ENCODE measurements around the gene KANSL1.
"Not testable (repeated sequence)": the region's sequence is repeated elsewhere in the genome, so short reads cannot be mapped to it uniquely, and the experiment has no call there.

Gene KANSL1

GRCh38 chr17:46193151-46193625 is at the start of gene KANSL1:
Gene KANSL1, minus strand, starts transcription at chr17:46193429. Its CDS starts 21,286 bp downstream, at chr17:46172143.
- DNase-seq (ENCODE audit: low read depth in 3 of 3): peak; percentile 81 to 83 (median 82)

DNA sequence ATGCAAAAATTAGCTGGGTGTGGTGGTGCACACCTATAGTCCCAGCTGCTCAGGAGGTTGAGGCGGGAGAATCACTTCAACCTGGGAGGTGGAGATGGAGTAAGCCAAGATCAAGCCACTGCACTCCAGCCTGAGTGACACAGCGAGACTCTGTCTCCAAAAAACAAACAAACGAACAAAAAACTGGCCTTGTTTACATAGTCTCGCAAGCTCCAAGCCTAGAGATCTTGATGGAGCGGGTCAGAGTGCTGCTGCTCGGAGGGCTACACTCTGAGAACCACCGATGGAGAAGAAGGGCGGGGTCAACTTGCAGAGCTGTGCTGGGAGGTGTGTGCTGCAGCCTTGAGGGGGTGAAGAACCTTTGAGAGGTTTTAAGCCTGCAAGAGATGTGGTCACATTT is 38.1 kb upstream of the KANSL1 start:
- DNase-seq (ENCODE audit: low read depth in 3 of 3): not testable (repeated sequence)

GRCh38 chr17:46225274-46225794 is 32.1 kb upstream of the KANSL1 start:
- peak; percentile 87 to 96 (median 88) for DNase-seq (ENCODE audit: low read depth in 3 of 3)

- not testable (repeated sequence) for DNase-seq (ENCODE audit: low read depth in 3 of 3)
Observed at GRCh38 chr17:46224864-46225263, 31.6 kb upstream of the KANSL1 start.

DNA sequence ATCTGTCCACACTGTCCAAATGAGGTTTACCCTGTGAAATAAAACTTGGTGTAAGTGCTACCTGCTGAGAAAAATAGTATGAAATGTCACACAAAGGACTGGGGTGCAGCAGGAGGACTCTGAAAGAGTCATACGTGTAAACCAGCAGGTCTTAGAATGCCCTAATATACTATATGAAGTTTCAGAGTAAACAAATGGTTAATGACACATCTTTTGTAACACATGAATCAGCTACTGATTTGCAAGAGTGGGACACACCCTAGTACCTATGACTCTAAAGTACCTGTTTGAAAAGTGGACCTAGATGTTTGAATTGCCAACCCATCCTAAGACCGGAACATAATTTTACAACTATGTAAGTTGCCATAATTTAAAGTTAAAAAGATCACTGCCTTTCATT is 29.8 kb upstream of the KANSL1 start:
- not testable (repeated sequence) for DNase-seq (ENCODE audit: low read depth in 3 of 3)

GRCh38 chr17:46216682-46217081 is 23.5 kb upstream of the KANSL1 start:
- no peak for DNase-seq (ENCODE audit: low read depth in 3 of 3)

GRCh38 chr17:46212634-46213435 is 19.6 kb upstream of the KANSL1 start:
- peak in 1 of 3 experiments; percentile 50 for DNase-seq (ENCODE audit: low read depth in 3 of 3)

GRCh38 chr17:46208997-46209396 is 15.8 kb upstream of the KANSL1 start:
- no peak for DNase-seq (ENCODE audit: low read depth in 3 of 3)

DNA sequence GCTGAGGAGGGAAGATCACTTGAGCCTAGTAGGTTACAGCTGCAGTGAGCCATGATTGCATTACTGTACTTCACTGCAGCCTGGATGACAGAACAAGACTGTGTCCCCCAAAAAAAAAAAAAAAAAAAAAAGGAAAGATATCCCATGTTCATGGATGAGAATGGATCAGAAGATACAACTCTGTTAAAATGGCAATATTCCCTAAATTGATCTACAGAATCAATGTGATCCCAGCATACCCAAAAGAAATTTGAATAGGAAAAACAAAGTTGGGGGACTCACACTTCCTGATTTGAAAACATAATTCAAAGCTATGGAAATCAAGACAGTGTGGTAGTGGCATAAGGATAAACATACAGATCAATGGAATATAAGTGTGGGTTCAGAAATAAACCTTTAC is 12.7 kb upstream of the KANSL1 start:
- DNase-seq (ENCODE audit: low read depth in 3 of 3): no peak

GRCh38 chr17:46202424-46202823 is 9.2 kb upstream of the KANSL1 start:
- DNase-seq (ENCODE audit: low read depth in 3 of 3): no peak

GRCh38 chr17:46201491-46201890 is 8.3 kb upstream of the KANSL1 start:
- DNase-seq (ENCODE audit: low read depth in 3 of 3): no peak

DNA sequence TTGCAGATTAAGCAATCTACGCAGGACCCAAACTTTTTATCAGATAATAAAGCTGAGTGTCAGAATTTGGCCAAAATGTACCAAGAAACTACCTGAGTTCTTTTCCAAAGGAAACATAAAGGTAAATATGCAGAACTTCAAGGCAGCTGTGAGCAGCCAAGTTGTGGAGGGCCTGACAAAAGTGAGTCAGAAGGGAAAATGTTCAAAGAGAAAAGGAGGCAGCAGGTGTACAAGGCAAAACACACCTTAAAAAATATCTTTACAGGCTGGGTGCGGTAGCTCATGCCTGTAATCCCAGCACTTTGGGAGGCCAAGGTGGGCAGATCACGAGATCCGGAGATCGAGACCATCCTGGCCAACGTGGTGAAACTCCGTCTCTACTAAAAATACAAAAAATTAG is 7.0 kb upstream of the KANSL1 start:
- DNase-seq (ENCODE audit: low read depth in 3 of 3): no peak

DNA sequence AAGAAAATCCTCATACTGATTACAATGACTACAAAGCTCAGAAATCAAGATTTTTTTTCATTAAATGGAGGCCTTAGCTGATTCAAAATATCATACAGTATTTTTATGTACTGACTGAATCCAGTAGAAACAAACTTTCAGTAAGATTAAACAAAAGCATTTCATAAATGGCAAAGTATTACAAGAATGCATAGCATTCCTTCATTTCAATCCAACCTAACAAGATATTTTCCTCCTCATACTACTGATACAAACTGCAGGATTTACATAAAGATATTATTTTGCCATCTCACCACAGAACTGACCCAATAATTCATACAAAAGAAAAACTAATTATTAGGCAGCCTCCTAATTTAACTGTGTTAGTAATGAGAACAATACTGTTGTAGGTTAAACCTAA is 6.2 kb upstream of the KANSL1 start:
- no peak for DNase-seq (ENCODE audit: low read depth in 3 of 3)

- DNase-seq (ENCODE audit: low read depth in 3 of 3): no peak
Observed at GRCh38 chr17:46198233-46198632, 5.0 kb upstream of the KANSL1 start.

- no peak for DNase-seq (ENCODE audit: low read depth in 3 of 3)
Observed at GRCh38 chr17:46197530-46197929, 4.3 kb upstream of the KANSL1 start.

GRCh38 chr17:46195939-46196716 is 2.9 kb upstream of the KANSL1 start:
- DNase-seq (ENCODE audit: low read depth in 3 of 3): no peak

- DNase-seq (ENCODE audit: low read depth in 3 of 3): no peak
Observed at GRCh38 chr17:46195217-46195855, 2.1 kb upstream of the KANSL1 start.

GRCh38 chr17:46194393-46195216 is 1.4 kb upstream of the KANSL1 start:
- DNase-seq (ENCODE audit: low read depth in 3 of 3): peak in 1 of 3 experiments; percentile 53

DNA sequence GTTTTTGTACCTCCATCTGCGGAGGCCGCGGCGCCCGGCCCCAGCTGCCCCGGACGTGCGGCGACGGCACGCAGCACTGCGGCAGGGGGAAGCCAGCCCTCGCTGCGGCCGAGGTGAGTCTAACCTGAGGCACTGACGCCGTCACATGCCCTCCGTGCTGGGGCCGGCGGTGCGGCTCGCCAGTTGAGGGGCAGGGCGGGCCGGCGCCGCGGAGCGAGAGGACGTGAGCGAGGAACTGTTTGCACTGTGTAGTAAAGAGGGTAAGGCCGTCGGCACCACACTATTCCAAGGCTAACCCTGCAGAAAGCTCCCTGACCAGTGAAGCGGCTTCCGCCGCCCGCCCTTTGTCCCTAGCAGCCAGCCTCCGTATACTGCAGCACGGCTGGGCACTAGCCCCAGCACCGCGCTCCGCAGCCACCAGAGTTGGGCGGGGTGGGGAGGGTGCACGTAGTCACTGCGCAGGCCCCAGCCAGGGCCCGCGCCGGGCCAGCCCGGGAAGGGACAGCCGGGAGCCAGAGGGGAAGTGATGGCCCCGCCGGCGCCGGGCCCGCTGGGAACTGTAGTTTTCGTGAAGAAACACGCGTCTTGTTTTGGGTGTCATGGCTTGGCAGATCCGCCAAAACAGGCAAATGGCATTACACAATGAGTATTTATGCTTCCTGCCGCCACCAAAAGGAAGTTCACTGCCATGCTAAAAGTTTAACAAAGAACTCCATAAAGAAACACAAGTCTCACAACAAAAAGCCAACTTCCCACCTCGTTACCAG is 580 bp upstream of the KANSL1 start:
- peak; percentile 85 to 88 (median 85) for DNase-seq (ENCODE audit: low read depth in 3 of 3)

DNA sequence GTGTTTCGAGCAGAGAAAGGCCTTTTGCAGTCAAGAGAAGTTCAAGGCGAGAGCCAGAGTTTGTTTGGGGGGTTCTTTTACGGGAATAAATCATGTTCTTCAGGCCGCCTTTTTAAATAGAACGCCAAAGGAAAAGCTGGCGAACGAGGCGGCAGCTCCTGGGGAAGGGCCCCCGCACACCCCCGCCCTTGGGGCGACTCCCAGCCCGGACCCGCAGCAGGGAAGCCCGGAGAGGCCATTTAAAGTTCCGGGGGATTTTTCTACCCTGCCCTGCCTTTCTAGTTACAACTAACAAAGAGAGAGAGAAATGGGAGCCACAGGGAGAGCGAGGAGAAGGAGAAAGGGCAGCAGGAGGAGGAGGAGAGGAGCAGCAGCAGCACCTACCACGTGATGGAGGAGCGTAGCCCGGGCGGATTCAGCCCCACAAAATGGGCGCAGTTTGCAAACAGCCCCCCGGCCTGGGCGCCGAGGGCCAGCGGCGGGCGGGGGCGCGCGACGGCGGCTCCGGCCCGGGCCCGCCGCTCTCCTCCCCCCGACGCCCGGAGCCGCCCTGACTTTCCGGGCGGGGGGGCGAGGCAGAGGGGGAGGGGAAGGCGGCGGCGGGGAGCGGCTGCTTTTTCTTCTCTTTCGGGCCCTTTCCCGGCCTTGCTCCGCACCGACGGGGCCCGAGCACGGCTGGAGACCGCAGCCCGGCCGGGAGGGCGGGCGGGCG is 634 bp downstream of the KANSL1 start:
- peak in 2 of 3 experiments; percentile 33 to 51 for DNase-seq (ENCODE audit: low read depth in 3 of 3)

All from stimulated activated CD4-positive, alpha-beta T cell treated with anti-CD3 and anti-CD28 coated beads, TNF-alpha, amount 100 ng/mL, for 4 hours (primary cell).